Neural progenitor cell (in vitro differentiated cells): ENCODE measurements around the gene CXCL5.

Experiments
- EZH2 ChIP-seq: fragments of 200-600 bp; sonication (generic); IDR thresholded peaks from 2 replicates; pipeline ENCODE4 v1.6.1; 2017; ENCODE audit warnings: antibody characterized with exemption, mild to moderate bottlenecking, moderate library complexity
- EZH2phosphoT487 ChIP-seq: fragments of 200-600 bp; sonication (generic); IDR thresholded peaks from 2 replicates; pipeline ENCODE4 v1.6.1; 2017; ENCODE audit warnings: antibody characterized with exemption
- TF ChIP-seq, protein P1 (sequence below): fragments of 200-600 bp; sonication (generic); IDR thresholded peaks from 2 replicates; pipeline ENCODE4 v1.5.1; 2017; ENCODE audit warnings: antibody characterized with exemption, mild to moderate bottlenecking

DNA sequence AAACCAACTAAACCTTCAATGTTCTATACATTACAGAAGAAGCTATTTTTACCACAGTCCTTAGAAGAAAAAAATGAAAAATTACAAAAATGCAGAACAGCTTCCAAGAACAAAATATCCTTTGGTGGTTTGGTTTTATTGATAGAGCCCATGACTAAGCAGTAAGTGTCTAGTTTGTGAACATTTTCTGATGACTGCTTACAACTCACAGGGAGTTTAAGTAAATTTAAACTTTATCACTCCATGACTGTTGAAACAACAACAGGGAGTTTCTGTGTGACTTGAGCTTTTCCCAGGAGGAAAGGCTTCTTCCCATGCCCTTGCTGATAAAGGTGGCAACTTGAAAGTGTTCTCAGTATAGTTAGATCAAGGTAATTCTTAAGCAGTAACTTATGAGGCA lies 19.6 kb downstream of the CXCL5 start:
- TF ChIP-seq, protein P1, sequence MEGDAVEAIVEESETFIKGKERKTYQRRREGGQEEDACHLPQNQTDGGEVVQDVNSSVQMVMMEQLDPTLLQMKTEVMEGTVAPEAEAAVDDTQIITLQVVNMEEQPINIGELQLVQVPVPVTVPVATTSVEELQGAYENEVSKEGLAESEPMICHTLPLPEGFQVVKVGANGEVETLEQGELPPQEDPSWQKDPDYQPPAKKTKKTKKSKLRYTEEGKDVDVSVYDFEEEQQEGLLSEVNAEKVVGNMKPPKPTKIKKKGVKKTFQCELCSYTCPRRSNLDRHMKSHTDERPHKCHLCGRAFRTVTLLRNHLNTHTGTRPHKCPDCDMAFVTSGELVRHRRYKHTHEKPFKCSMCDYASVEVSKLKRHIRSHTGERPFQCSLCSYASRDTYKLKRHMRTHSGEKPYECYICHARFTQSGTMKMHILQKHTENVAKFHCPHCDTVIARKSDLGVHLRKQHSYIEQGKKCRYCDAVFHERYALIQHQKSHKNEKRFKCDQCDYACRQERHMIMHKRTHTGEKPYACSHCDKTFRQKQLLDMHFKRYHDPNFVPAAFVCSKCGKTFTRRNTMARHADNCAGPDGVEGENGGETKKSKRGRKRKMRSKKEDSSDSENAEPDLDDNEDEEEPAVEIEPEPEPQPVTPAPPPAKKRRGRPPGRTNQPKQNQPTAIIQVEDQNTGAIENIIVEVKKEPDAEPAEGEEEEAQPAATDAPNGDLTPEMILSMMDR = no peak
- TF ChIP-seq EZH2 = no peak
- TF ChIP-seq EZH2phosphoT487 = no peak
